ENCODE measurements around the gene THADA.

DNA sequence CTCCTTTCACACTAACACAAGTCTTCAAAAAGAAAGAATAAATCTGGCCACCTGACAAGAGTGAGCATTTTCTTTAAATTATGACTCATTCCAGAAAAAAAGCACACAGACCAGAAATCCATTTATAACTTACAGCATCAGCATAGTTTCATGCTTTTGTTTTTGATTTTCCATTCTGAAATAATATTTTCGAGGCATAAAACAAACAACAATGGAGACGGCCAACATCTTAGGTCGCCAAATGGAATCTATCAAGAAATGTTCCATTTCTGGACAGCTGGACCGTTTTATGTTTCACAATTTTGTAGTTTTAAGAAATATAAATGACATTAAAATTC is 204.0 kb downstream of the THADA start:
- TF ChIP-seq, protein P1, sequence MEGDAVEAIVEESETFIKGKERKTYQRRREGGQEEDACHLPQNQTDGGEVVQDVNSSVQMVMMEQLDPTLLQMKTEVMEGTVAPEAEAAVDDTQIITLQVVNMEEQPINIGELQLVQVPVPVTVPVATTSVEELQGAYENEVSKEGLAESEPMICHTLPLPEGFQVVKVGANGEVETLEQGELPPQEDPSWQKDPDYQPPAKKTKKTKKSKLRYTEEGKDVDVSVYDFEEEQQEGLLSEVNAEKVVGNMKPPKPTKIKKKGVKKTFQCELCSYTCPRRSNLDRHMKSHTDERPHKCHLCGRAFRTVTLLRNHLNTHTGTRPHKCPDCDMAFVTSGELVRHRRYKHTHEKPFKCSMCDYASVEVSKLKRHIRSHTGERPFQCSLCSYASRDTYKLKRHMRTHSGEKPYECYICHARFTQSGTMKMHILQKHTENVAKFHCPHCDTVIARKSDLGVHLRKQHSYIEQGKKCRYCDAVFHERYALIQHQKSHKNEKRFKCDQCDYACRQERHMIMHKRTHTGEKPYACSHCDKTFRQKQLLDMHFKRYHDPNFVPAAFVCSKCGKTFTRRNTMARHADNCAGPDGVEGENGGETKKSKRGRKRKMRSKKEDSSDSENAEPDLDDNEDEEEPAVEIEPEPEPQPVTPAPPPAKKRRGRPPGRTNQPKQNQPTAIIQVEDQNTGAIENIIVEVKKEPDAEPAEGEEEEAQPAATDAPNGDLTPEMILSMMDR (IDR thresholded peaks at IDR 0.05), result no peak
- TF ChIP-seq POLR2A (IDR thresholded peaks at IDR 0.05), result no peak
